Measurements from ENCODE around the gene PDZD2. TPM values are rescaled to one million over a fixed set of nuclear protein-coding genes. Genes with fewer than 3 reads are reported as not detected.

The PDZD2 gene
- total and polyA plus RNA-seq, 2 experiments from 2014 or later: 0.21 TPM; not detected in 1

- Histone ChIP-seq H3K9me3 (ENCODE audit: low read depth) (no peaks in the 10 kb centered on the region), H3K27me3 (replicated peaks; ENCODE audit: insufficient read depth) (peaks cover 24% of the 10 kb centered on the region), H3K27ac (no peak overlapping the region), H3K4me1 (ENCODE audit: insufficient read depth) (no peaks in the 10 kb centered on the region), H3K9ac (no peak overlapping the region), H3K36me3 (ENCODE audit: low read depth) (no peaks in the 10 kb centered on the region), H3K9me2 (ENCODE audit: insufficient read depth) (no peaks in the 10 kb centered on the region), H3K4me3 (no peak overlapping the region), H4K20me1 (ENCODE audit: insufficient read depth) (no peaks in the 10 kb centered on the region), H3K79me2 (ENCODE audit: insufficient read depth) (no peaks in the 10 kb centered on the region), H2AFZ (no peak overlapping the region), H3K4me2 (ENCODE audit: unreplicated experiment) (no peak overlapping the region), H3F3A (ENCODE audit: insufficient read depth) (no peaks in the 10 kb centered on the region)
- TF ChIP-seq EZH2phosphoT487 (IDR thresholded peaks at IDR 0.05; ENCODE audit: insufficient read depth, low read depth): no peak
- TF ChIP-seq EZH2 (IDR thresholded peaks at IDR 0.05; ENCODE audit: insufficient read depth, poor library complexity, severe bottlenecking): no peak
- DNase-seq: no peak
- in situ Hi-C loops (cut with MboI): no loop called here
- 61% methylated on average over 5 of the region's 5 CpGs for WGBS, 2 experiments (ENCODE audit: low coverage in 1 of 2, low lambda C conversion rate in 2 of 2, missing lambda C conversion rate in 2 of 2)
These were observed 261.4 kb downstream of the PDZD2 start for GRCh38 chr5:31900296-31900865.

- Histone ChIP-seq H3K9ac (no peak overlapping the region), H3K27me3 (replicated peaks; ENCODE audit: insufficient read depth) (peaks cover 14% of the 10 kb centered on the region), H3K27ac (no peak overlapping the region), H3K4me1 (ENCODE audit: insufficient read depth) (no peaks in the 10 kb centered on the region), H3K9me2 (ENCODE audit: insufficient read depth) (no peaks in the 10 kb centered on the region), H3K36me3 (ENCODE audit: low read depth) (no peaks in the 10 kb centered on the region), H3K4me3 (no peak overlapping the region), H4K20me1 (ENCODE audit: insufficient read depth) (no peaks in the 10 kb centered on the region), H2AFZ (no peak overlapping the region), H3F3A (ENCODE audit: insufficient read depth) (no peaks in the 10 kb centered on the region), H3K79me2 (ENCODE audit: insufficient read depth) (no peaks in the 10 kb centered on the region), H3K4me2 (ENCODE audit: unreplicated experiment) (no peak overlapping the region), H3K9me3 (ENCODE audit: low read depth) (no peaks in the 10 kb centered on the region)
- in situ Hi-C loops (cut with MboI): no loop called here
- TF ChIP-seq EZH2 (IDR thresholded peaks at IDR 0.05; ENCODE audit: insufficient read depth, poor library complexity, severe bottlenecking): no peak
- TF ChIP-seq EZH2phosphoT487 (IDR thresholded peaks at IDR 0.05; ENCODE audit: insufficient read depth, low read depth): no peak
- 48 to 56% methylated on average over 8 of the region's 8 CpGs for WGBS, 2 experiments (ENCODE audit: low coverage in 1 of 2, low lambda C conversion rate in 2 of 2, missing lambda C conversion rate in 2 of 2)
- DNase-seq: no peak
These were observed 263.0 kb downstream of the PDZD2 start for GRCh38 chr5:31901807-31902530.

GRCh38 chr5:31908396-31908795, 269.5 kb downstream of the PDZD2 start:
- no peaks in the 10 kb centered on the region for H3K79me2 ChIP-seq (ENCODE audit: insufficient read depth)
- H3K4me3 ChIP-seq: no peak overlapping the region
- H2AFZ ChIP-seq: no peak overlapping the region
- H3K27ac ChIP-seq: no peak overlapping the region
- in situ Hi-C loops (cut with MboI): no loop called here
- no peak for DNase-seq
- no peaks in the 10 kb centered on the region for H3K27me3 ChIP-seq (replicated peaks; ENCODE audit: insufficient read depth)
- WGBS, 2 experiments (ENCODE audit: low coverage in 1 of 2, low lambda C conversion rate in 2 of 2, missing lambda C conversion rate in 2 of 2): 82 to 84% methylated on average over 13 to 14 of the region's 14 CpGs
- H4K20me1 ChIP-seq (ENCODE audit: insufficient read depth): no peaks in the 10 kb centered on the region
- H3K36me3 ChIP-seq (ENCODE audit: low read depth): no peaks in the 10 kb centered on the region
- H3K9me2 ChIP-seq (ENCODE audit: insufficient read depth): no peaks in the 10 kb centered on the region
- no peak overlapping the region for H3K4me2 ChIP-seq (ENCODE audit: unreplicated experiment)
- TF ChIP-seq EZH2 (IDR thresholded peaks at IDR 0.05; ENCODE audit: insufficient read depth, poor library complexity, severe bottlenecking) (no peak), EZH2phosphoT487 (IDR thresholded peaks at IDR 0.05; ENCODE audit: insufficient read depth, low read depth) (no peak)
- H3K9me3 ChIP-seq (ENCODE audit: low read depth): no peaks in the 10 kb centered on the region
- H3K4me1 ChIP-seq (ENCODE audit: insufficient read depth): 0 out of 2 replicates have a peak, but pooled peaks cover under 1% of the 10 kb centered on the region
- H3K9ac ChIP-seq: no peak overlapping the region
- no peaks in the 10 kb centered on the region for H3F3A ChIP-seq (ENCODE audit: insufficient read depth)

GRCh38 chr5:31909073-31909472, 270.1 kb downstream of the PDZD2 start:
- Histone ChIP-seq H3K36me3 (ENCODE audit: low read depth) (no peaks in the 10 kb centered on the region), H3K4me3 (no peak overlapping the region), H3K9me3 (ENCODE audit: low read depth) (no peaks in the 10 kb centered on the region), H3K4me2 (ENCODE audit: unreplicated experiment) (no peak overlapping the region), H3K79me2 (ENCODE audit: insufficient read depth) (no peaks in the 10 kb centered on the region), H3K27me3 (replicated peaks; ENCODE audit: insufficient read depth) (no peaks in the 10 kb centered on the region), H3K9ac (no peak overlapping the region), H2AFZ (no peak overlapping the region), H3K4me1 (ENCODE audit: insufficient read depth) (0 out of 2 replicates have a peak, but pooled peaks cover 5% of the 10 kb centered on the region), H4K20me1 (ENCODE audit: insufficient read depth) (no peaks in the 10 kb centered on the region), H3F3A (ENCODE audit: insufficient read depth) (no peaks in the 10 kb centered on the region), H3K9me2 (ENCODE audit: insufficient read depth) (no peaks in the 10 kb centered on the region), H3K27ac (no peak overlapping the region)
- in situ Hi-C loops (cut with MboI): no loop called here
- no peak for DNase-seq
- TF ChIP-seq EZH2phosphoT487 (IDR thresholded peaks at IDR 0.05; ENCODE audit: insufficient read depth, low read depth): no peak
- WGBS, 2 experiments (ENCODE audit: low coverage in 1 of 2, low lambda C conversion rate in 2 of 2, missing lambda C conversion rate in 2 of 2): 58 to 63% methylated on average over 3 of the region's 3 CpGs
